CD4-positive, alpha-beta T cell treated with Interleukin-21 for 1 hour (primary cell): ENCODE measurements around the gene KRI1.

ENCODE experiments used
- DNase-seq: peaks from one replicate; pipeline ENCODE4 v3.0.0-alpha.2; 2020

The KRI1 gene

DNA sequence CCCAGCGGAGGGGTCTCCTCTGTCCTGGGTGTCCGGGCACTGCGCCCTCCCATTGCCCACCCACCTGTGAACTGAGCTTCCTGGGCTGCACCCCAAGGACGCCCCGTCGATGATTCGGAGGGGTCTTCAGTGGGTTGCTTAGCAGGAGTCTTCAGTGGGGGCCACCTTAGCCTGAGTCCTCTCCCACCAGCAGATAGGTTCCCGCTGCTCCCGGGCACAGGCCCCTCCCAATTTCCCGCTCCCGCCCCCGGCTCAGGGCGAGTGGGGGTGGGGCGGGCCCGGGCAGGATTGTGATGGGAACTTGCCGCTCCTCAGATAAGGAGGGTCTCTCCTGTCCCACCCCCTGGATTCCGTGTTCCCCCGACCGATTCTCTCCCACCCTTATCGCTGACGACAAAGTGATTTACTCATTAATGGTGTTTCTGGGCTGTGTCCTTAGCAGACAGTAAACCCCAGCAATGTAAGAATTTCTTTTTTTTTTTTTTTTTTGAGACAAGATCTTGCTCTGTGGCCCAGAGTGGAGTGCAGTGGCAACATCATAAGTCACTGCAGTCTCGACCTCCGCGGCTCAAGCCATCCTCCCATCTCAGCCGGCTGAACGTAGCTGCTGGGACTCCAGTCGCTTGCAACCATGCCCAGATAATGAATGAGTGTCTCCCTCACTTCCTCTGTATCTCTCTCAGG lies 47.9 kb downstream of the KRI1 start:
- DNase-seq, result no peak

- peak; percentile 36 for DNase-seq
These were observed 48.5 kb downstream of the KRI1 start, which contains the start of gene S1PR5 for GRCh38 chr19:10517361-10517759. Gene S1PR5 (minus strand): TSS chr19:10517447. CDS start chr19:10515011, 2,436 bp downstream.

DNA sequence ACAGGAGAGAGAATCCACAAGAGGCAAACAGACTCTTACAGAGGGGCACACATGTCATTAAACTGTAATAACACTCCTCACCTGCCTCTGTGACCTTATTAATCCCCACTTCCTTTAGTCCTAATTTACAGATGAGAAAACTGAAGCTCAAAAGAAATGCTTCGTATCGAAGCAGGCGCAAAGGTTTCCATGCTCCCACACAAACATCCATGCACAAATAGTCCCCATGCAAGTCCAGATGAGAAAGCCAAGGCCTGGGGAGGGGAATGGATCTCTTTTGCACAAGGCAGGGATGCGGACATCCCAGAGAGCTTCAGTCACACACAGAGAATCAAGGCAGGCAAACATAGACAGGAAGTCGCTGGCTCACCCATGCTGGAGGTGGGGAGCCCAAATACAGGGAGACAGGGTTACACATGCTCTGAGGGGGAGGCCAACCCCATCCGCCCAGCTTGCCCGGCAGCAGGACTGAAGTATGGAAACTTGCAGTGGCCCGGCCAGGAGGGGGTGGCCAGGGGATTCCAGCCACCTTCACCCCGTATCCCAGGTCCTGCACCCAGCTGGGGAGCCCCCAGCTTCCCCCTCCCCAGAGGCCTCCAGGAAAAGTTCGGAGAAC lies 49.0 kb downstream of the KRI1 start:
- DNase-seq, result no peak

DNA sequence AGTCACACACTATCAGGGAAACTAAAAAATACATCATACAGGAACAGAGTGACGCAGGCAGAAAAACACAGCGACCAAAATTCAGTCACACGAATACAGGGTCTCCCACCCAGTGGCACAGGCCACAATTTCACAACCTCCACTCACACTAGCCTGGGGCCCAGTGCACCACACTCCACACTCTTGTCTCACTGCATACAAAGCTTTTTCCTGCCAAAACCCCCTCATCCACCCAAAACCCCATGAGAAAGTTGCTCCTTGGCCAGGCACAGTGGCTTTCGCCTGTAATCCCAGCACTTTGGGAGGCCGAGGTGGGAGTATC lies 49.8 kb downstream of the KRI1 start:
- DNase-seq, result peak; percentile 67

DNA sequence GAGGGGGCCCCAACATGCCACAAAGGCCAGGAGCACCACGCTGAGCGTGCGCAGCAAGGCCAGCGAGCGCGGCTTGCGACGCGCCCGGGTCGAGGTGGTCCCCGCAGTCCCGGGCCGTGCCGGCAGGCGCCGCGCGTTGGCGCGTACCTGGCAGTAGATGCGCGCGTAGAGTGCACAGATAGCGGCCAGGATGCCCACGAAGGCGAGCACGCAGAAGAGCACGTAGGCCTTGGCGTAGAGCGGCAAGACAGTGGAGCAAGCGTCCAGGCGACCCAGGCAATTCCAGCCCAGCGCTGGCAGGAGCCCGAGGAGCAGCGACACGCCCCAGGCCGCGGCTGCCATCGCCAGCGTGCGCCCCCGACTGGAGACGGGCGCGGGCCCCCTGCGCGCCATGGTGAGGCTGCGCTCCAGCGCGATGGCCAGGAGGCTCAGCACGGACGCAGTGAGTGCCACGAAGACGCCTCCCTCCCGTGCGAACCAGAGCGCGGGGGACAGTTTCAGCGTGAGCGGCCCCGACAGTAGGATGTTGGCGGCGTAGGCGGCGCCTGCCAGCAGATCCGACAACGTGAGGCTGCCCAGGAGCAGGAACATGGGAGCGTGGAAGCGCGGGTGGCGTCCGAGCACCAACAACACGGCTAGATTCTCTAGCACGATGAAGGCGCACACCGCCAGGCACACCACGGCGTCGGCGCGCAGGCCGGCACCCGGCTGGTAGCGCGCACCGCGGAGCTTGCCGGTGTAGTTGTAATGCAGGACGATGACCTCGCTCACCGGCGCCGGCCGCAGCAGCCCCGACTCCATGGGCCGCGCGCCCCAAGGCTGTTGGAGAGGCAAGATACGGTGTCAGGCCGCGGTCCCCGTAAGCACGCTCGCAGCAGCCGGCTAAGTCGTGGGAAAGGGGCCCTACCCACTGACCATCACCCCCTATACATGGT lies 51.3 kb downstream of the KRI1 start:
- DNase-seq, result peak; percentile 47

GRCh38 chr19:10513223-10513622 lies 52.6 kb downstream of the KRI1 start:
- no peak for DNase-seq

DNA sequence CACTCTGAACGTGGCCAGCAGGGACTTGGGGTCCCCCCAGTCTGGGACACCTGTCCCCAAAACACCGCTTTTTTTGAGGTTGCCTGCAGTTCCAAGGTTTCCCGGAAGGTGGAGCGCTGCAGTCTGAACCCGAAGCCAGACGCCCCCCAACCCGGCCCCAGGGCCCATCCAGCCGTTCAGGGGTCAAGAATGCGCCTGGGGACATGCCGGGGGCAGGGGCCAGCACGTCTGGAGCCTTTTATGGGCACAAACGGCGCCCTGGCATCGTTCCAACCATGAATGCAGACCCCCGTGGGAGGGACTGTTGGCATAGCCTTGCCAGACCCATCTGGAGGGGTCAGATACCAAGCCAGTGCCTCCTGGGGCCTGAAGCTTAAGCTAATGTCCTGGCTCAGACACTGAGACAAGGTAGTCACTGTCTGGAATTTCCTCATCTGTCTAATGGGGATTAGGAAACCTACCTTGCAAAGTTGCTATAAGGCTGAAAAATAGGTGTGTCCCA lies 55.5 kb downstream of the KRI1 start:
- peak; percentile 70 for DNase-seq

GRCh38 chr19:10508707-10509106 lies 57.1 kb downstream of the KRI1 start:
- no peak for DNase-seq

GRCh38 chr19:10508036-10508435 lies 57.8 kb downstream of the KRI1 start:
- no peak for DNase-seq

- peak; percentile 86 for DNase-seq
These were observed 60.1 kb downstream of the KRI1 start for GRCh38 chr19:10505583-10506229.
